Skeletal muscle tissue (tissue), 4 donors: ENCODE results near the gene CMYA5. TPM values are rescaled to one million over a fixed set of nuclear protein-coding genes. Genes with fewer than 3 reads are reported as not detected.

ENCODE experiments used
- H3K27ac ChIP-seq: one replicate; pipeline ENCODE4 v1.7.0; 2013; ENCODE audit warnings: mild to moderate bottlenecking, low read depth, low read length, inconsistent platforms
- H3K27me3 ChIP-seq, 3 donors: one replicate each; pipeline ENCODE4 v1.7.0; 2013; ENCODE audit warnings: low read length in 3 of 3; ENCODE audit not compliant: control insufficient read depth in 3 of 3, insufficient read depth in 3 of 3
- H3K36me3 ChIP-seq, 3 donors: one replicate each; pipeline ENCODE4 v1.7.0; 2013; ENCODE audit warnings: low read length in 3 of 3; ENCODE audit not compliant: control insufficient read depth in 3 of 3, insufficient read depth in 3 of 3
- H3K4me1 ChIP-seq, 3 donors: one replicate each; pipeline ENCODE4 v1.7.0; 2013; ENCODE audit warnings: low read length in 3 of 3, mild to moderate bottlenecking in 3 of 3; ENCODE audit not compliant: control insufficient read depth in 3 of 3, insufficient read depth in 3 of 3
- H3K4me3 ChIP-seq, 3 donors: one replicate each; pipeline ENCODE4 v1.7.0; 2013; ENCODE audit warnings: low read length in 3 of 3
- H3K9ac ChIP-seq, 3 donors: one replicate each; pipeline ENCODE4 v1.7.0; 2013; ENCODE audit warnings: low read length in 3 of 3, mild to moderate bottlenecking in 3 of 3, moderate library complexity in 2 of 3, low read depth in 1 of 3
- H3K9me3 ChIP-seq, 3 donors: one replicate each; pipeline ENCODE4 v1.7.0; 2013; ENCODE audit warnings: low read length in 3 of 3; ENCODE audit not compliant: control insufficient read depth in 3 of 3
- total RNA-seq: library from RNA; depleted of rRNA; stranded (reverse); fragments of >200 nt; gene quantifications from one replicate; pipeline ENCODE4 v1.2.3, GENCODE V29; 2014
- donor health status: Osteomylitis.

The CMYA5 gene
- total RNA-seq, 1 donor from 2014 or later, result 93.9 TPM

DNA sequence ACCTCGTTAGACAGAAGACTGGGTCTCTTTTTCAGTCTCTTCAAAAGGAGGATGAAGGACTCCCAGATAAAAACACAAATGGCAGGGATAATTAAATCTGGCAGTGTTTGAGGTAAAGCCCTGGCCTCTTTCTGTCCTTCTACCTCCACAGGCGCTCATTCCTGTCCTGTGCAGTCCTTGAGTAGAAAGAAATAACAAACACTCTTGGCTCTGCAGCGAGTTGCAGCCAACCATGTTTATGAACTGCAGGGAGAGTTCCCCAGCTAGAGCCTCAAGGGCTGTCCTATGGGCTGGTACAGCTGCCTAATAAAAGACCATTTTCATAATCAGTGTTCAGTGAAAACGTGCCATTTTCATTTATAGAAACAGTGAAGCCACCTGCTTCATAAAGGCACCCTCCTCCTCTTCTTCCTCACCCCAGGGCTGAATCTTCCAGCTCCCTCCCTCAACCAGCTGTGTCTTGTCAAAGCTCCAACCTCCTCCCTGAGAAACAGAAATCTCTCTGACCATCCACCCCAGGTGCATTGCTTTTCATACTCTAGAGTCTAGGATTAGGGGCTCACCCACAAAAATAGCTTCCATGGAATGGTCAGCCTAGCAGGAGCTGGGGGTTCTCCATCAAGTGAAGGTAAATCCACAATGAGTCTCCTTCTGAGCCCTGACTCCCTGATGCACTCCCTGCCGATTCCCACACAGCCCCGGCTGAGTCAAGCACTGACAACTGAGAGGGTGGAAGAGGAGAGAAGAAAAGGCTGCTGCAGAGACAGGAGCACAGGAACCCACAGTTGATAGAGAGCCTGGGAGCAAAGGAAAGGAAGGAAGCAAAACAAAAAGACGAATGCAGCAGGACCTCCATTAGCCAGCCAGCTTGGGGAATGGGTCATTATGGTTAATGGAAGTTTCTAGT, 150.7 kb downstream of the CMYA5 start:
- no peak overlapping the region for H3K9ac ChIP-seq
- H3K4me3 ChIP-seq, result no peak overlapping the region
- peaks cover 0 to 6% (median 0%) of the 10 kb centered on the region in 3 donors for H3K36me3 ChIP-seq
- H3K9me3 ChIP-seq, result no peaks in the 10 kb centered on the region
- peaks cover 14 to 20% (median 14%) of the 10 kb centered on the region in 3 donors for H3K4me1 ChIP-seq
- no peak overlapping the region for H3K27ac ChIP-seq
- H3K27me3 ChIP-seq, result no peaks in the 10 kb centered on the region

DNA sequence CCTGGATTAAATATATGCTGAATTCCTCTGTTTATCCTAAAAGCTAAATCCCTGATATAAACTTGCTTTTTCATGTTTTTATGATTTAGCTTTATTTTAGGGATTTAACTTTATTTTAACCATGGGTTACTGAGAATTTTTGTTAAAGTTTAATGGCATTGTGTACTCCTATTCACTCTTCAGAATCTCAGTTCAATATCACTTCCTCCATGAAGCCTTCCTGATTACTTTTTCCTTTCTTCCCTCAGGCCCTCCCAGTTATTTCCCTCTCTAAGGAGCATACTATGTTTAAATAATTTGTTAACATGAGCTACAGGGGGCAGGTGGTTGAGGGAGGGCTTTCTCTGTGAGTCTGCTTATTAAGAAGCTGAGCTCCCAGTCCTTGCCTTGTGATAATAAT, 151.5 kb downstream of the CMYA5 start:
- Histone ChIP-seq H3K4me3 (no peak overlapping the region), H3K4me1 (peaks cover 13 to 20% (median 16%) of the 10 kb centered on the region in 3 donors), H3K36me3 (peaks cover 0 to 6% (median 0%) of the 10 kb centered on the region in 3 donors), H3K27ac (no peak overlapping the region), H3K9ac (no peak overlapping the region), H3K27me3 (no peaks in the 10 kb centered on the region), H3K9me3 (no peaks in the 10 kb centered on the region)

DNA sequence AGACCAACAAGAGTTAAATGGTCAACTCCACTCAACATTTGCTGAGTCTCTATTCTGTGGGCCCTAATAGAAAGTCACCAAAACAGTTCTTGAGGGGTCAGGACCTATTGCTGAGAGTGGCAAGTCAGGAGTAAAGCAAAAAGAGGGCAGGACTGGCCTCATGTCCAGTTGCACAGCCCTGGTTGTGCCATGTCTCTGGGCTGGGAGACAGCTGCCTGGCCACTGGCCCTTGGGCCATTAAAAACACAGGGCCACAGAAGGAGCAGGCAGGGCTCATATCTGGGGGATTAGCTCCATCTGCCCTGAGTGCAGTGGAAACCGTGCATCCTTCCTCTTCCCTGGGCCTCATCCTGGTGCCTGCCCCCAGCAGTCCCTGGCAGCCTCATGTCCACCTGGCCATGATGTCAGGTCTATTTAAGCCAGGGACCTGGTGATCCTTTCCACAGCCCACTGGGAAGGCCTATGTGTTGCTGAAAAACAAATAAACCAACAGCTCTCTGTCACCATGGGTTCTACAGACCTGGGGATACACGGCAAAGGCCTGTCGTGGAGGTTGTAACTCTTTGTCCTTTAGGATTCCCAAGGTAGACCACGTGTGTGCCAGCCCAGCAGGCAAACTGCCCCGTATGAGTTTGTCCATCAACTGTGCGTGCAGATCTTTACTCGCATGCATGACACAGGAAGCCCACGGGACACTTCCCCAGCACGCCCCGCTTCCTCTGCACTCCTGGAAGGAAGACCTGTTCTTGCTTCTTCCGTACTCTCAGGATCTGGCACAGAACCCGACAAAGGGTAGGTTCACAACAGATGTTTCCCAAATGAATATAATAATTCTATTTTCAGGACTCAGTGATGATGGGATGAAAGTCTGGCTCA, 152.6 kb downstream of the CMYA5 start:
- H3K27ac ChIP-seq, result no peak overlapping the region

DNA sequence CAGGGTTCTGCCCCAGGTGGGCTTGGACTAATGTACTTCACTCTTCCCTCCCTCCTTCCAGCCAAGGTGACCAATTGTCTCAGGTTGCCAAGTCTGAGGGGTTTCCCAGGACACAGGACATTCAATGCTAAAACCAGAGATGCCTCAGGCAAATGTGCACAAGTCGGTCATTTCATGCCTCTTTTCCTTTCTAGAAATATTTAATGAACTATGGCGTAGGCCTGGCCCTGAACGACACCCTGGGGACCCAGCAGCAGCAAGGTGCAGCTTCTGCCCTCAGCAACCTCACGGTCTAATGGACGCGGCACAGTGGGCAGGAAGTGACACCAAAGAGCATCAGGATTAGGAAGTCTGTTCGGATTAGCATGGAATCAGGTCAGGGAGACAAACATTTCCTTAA, 153.4 kb downstream of the CMYA5 start:
- H3K27ac ChIP-seq, result no peak overlapping the region

More for the DNA sequence above, 152.6 kb downstream of the CMYA5 start:
- Histone ChIP-seq H3K27me3 (no peaks in the 10 kb centered on the region), H3K4me3 (no peak overlapping the region), H3K36me3 (peaks cover 0 to 6% (median 0%) of the 10 kb centered on the region in 3 donors), H3K9me3 (no peaks in the 10 kb centered on the region), H3K9ac (no peak overlapping the region), H3K4me1 (peaks cover 13 to 20% (median 16%) of the 10 kb centered on the region in 3 donors)

DNA sequence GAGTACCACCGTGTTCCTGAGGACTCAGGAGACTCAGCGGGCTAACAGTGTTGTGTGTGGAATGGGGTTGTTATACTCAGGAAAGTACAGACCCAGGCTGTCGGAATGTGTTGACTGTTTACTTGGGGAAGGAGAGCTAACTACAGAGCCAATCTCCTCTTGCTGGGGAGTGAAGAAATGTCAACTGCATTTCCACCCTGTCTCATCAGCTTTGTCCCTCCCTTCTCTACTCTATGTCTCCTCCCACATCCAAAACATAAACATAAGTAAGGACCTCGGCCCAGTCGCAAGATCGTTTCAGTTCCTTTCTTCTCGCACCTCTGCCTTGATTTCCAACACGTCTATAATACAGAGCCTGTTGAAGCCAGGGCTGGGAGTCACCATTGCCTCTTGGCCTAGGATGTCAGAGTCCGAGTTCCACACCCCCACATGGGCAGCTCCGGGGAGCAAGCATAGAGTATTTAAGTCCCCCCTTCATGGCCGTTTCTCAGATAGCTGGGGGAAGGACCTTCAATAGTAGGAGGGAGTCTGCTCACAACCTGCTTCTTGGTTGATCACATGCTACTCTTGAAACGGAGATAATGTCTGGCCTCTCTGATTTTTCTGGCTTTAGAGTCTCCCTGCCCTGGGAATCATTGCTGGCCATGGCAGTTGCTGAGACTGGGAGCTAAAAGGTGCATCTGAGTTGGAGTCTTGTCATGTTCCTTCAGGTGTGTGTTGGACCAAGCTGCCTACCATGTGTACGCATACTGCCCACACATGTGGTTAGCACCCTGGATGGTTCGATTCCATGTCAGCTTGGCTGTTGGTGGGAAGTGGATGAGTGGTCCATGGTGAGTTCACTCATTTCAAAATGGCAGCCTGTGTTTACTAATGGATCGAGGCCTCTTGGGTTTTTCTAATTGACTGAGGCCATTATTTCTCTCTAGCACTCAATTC, 154.1 kb downstream of the CMYA5 start:
- Histone ChIP-seq H3K27me3 (no peaks in the 10 kb centered on the region), H3K27ac (no peak overlapping the region), H3K36me3 (peaks cover 0 to 6% (median 0%) of the 10 kb centered on the region in 3 donors), H3K9ac (no peak overlapping the region), H3K4me3 (no peak overlapping the region), H3K9me3 (no peaks in the 10 kb centered on the region), H3K4me1 (peaks cover 0 to 10% (median 4%) of the 10 kb centered on the region in 3 donors)

More for the DNA sequence above, 153.4 kb downstream of the CMYA5 start:
- Histone ChIP-seq H3K36me3 (peaks cover 0 to 6% (median 0%) of the 10 kb centered on the region in 3 donors), H3K27me3 (no peaks in the 10 kb centered on the region), H3K9ac (no peak overlapping the region), H3K9me3 (no peaks in the 10 kb centered on the region), H3K4me1 (peaks cover 6 to 16% (median 10%) of the 10 kb centered on the region in 3 donors), H3K4me3 (no peak overlapping the region)

DNA sequence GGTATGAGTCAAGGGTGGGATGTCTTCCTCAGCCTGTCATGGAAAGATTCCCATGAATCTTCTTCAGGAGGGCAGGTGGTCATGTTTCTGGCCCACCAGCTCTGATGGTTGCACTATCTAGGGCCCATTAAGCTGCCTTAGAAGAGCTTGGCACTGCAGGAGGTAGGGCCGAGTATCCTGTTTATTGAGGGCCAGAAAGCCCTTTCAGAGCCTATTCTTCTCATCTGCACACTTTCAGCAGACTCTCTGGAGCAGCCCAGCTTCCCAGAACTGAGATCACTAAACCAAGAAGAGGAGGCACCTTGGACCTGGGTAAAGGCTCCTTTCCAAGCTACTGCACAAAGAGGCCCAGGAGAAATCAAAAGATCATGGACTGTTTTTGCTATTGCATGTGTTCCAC, 154.9 kb downstream of the CMYA5 start:
- no peak overlapping the region for H3K4me3 ChIP-seq
- H3K36me3 ChIP-seq, result peaks cover 0 to 6% (median 0%) of the 10 kb centered on the region in 3 donors
- H3K9me3 ChIP-seq, result no peaks in the 10 kb centered on the region
- no peak overlapping the region for H3K27ac ChIP-seq
- no peak overlapping the region for H3K9ac ChIP-seq
- H3K4me1 ChIP-seq, result peaks cover 0 to 10% (median 4%) of the 10 kb centered on the region in 3 donors
- no peaks in the 10 kb centered on the region for H3K27me3 ChIP-seq

DNA sequence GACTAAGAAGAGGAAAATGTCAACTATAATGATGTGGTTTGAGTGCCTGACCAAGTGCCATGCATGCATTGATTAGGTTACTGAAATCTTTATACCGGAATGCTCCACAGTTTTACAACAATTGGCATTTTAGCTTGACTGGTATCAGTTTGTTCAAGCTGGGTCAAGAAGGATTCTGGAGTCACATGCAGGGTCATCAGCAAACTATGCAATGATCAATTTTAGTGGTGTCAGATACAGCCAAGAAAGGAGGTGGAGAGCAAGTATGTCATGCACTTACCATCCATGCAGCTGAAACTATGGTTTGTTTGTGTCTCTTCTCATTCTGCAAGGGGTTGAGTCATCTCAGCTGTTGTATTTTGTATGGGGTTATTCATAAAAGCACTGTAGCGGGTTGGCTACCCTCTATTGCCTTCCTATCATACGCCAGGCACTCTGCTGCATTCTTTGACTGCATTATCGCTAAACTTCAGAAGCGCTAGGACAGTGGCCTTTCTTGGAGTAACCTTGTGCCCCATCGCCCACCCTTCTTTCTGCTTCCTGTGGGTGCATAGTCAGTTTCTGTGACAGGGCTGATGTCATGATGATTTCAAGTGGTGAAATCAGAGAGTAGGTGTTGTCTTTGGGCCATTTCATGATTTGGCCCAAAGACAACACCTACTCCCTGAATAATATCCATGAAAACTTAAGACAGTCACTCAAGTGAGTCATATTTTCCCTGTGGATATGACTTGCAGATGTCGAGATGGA, 156.0 kb downstream of the CMYA5 start:
- Histone ChIP-seq H3K36me3 (peaks cover 0 to 6% (median 0%) of the 10 kb centered on the region in 3 donors), H3K9me3 (no peaks in the 10 kb centered on the region), H3K9ac (no peak overlapping the region), H3K27me3 (no peaks in the 10 kb centered on the region), H3K4me3 (no peak overlapping the region), H3K27ac (peak overlapping the region; percentile 51), H3K4me1 (peaks cover 0 to 8% (median 4%) of the 10 kb centered on the region in 3 donors)

DNA sequence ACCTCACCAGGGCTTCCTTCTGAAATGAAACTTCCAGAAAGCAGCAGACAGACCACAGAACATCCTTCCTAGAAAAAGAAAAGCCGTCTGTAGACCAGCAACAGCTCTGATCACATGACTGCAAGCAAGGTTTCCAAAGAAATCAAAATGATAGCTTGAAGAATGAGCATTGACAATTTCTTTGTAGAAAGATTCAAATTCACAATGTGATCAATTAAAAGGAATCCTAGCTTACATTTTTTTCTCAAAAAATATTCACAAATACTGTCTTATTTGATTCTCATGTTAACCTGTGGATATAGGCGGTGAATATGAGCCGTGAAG, 156.5 kb downstream of the CMYA5 start:
- Histone ChIP-seq H3K27me3 (no peaks in the 10 kb centered on the region), H3K4me1 (peaks cover 0 to 8% (median 4%) of the 10 kb centered on the region in 3 donors), H3K36me3 (peaks cover 0 to 6% (median 0%) of the 10 kb centered on the region in 3 donors), H3K9ac (no peak overlapping the region), H3K4me3 (no peak overlapping the region), H3K9me3 (no peaks in the 10 kb centered on the region), H3K27ac (peak overlapping the region; percentile 56)

DNA sequence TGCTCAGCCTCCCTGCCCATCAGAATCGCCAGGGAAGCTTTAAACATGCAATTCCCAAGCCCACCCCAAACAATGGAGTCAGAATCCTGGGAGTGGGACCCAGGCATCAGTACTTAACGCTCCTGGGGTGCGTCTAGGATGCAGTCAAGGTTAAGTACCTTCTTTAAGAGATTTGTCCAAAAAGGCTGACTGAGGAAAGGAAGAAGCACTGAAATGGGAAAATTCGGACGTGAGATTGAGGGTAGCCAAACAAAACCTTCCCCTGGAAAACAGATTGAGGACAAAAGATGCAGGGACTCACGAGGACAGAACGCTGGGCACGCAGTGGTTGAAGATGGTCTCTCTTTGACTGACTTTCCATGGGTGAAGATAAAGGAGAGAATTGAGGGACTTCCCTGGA, 157.9 kb downstream of the CMYA5 start:
- H3K9ac ChIP-seq, result no peak overlapping the region
- H3K4me3 ChIP-seq, result no peak overlapping the region
- H3K27ac ChIP-seq, result no peak overlapping the region
- no peaks in the 10 kb centered on the region for H3K9me3 ChIP-seq
- peaks cover 0 to 4% (median 3%) of the 10 kb centered on the region in 3 donors for H3K4me1 ChIP-seq
- H3K36me3 ChIP-seq, result peaks cover 0 to 6% (median 0%) of the 10 kb centered on the region in 3 donors
- H3K27me3 ChIP-seq, result no peaks in the 10 kb centered on the region
